Fibroblast of pulmonary artery (primary cell): Measurements from ENCODE around the gene PEX12.

Source experiments
- DNase-seq: peaks from one replicate; pipeline ENCODE4 v3.0.0-alpha.2; 2010; ENCODE audit warnings: low read depth
- H3K4me3 ChIP-seq: replicated peaks from 2 replicates; pipeline ENCODE4 v1.5.1; 2011; ENCODE audit warnings: low read depth, mild to moderate bottlenecking, control low read depth, low read length, moderate library complexity
- TF ChIP-seq, protein P1 (sequence below): IDR thresholded peaks from 2 replicates; pipeline ENCODE4 v1.5.1; 2011; ENCODE audit warnings: mild to moderate bottlenecking, control low read depth, low read length, inconsistent platforms; ENCODE audit errors: missing control alignments

PEX12 gene

DNA sequence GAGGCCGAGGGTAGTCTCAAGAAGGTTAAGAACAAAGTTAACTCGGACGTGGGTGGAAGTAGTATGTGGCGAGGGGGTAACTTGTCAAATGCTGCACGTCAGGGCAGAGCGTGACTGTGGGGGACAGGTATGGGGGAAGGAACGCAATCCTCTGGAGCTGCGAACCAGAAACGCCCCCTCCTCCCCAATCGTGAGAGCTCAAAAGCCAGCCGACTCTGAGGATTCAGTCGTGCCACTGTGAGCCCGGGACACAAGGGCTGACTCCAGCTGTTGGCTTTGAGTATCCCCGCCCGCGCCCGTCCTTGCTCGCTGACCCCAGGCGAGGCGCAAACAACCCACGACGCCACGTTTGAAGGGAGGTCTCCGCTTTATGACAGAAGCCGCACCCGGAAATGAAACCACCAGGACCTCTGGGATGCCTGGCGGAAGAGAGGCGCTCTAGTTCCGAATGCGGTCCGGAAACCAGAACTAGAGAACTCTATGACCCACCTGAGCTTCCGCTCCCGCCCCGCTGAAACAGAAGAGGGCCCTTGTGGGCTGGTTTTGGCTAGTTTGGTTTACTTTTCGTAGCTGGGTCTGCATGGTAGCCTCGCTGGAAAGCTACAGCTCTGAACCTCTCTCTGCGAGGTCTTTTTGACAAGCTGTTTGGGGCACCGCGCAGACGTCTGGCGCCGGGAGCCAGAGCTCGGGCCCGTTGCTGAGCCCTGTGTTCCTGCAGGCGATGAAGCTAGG is at the start of gene PEX12:
Gene PEX12, minus strand, starts transcription at position 375 of the 732 bp plus-strand sequence. CDS start 550 bp downstream, outside the sequence.
- peak; percentile 85 for DNase-seq
- TF ChIP-seq, protein P1, sequence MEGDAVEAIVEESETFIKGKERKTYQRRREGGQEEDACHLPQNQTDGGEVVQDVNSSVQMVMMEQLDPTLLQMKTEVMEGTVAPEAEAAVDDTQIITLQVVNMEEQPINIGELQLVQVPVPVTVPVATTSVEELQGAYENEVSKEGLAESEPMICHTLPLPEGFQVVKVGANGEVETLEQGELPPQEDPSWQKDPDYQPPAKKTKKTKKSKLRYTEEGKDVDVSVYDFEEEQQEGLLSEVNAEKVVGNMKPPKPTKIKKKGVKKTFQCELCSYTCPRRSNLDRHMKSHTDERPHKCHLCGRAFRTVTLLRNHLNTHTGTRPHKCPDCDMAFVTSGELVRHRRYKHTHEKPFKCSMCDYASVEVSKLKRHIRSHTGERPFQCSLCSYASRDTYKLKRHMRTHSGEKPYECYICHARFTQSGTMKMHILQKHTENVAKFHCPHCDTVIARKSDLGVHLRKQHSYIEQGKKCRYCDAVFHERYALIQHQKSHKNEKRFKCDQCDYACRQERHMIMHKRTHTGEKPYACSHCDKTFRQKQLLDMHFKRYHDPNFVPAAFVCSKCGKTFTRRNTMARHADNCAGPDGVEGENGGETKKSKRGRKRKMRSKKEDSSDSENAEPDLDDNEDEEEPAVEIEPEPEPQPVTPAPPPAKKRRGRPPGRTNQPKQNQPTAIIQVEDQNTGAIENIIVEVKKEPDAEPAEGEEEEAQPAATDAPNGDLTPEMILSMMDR: no peak
- H3K4me3 ChIP-seq: peak within 1 kb of the TSS; percentile 86

DNA sequence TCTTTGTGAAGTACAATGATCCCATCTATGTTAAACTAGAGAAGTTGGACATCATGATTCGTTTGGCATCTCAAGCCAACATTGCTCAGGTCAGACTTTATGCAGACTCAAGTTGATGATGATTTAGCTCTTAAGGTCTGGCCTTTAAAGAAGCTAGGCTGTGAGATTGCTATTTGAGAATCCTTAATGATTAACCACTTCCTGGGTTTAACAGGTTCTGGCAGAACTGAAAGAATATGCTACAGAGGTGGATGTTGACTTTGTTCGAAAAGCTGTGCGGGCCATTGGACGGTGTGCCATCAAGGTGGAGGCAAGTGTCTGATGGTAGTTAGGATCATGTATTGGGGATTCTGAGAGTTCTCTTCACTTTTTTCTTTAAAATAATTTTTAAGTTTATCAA is 49.0 kb upstream of the PEX12 start:
- no peak overlapping the region for H3K4me3 ChIP-seq
- no peak for DNase-seq
- TF ChIP-seq, protein P1: no peak

DNA sequence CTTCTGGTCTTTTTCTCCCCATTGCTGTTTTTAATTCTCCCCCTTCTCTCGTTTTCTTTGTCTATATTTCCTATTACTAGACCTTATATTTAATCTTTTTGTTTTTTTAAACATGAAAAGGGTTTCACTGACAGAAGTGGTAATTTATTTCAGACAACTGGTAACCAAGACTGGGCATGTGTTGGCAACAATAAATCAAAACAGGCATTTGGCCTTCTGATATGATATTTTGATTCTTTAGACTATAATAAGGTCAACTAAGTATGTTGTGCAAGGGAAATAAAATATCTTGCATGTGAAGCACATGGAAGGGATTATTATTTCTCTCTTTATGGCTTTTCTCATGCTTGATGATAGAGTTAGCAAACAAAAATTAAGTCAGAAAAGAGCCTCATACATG is 43.4 kb upstream of the PEX12 start:
- DNase-seq: no peak
- TF ChIP-seq, protein P1: no peak
- no peak overlapping the region for H3K4me3 ChIP-seq

DNA sequence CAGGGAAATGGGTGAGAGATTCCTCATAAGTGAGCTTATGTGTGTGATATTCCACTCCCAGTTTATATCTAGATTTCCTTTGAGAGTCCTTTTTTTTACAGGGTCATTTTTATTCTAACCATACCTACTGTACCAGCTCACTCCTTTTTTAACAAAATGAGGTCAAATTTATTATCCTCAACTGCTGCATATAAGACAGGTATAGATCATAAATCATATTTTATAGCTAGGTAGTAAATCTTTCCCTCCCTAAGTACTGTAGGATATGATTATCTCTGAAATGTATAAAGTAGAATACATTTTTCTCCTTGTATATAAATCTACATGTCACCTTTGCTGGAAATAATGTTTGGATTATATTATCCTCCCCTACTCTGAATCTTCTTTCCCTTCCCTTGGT is 40.3 kb upstream of the PEX12 start:
- H3K4me3 ChIP-seq: no peak overlapping the region
- DNase-seq: no peak
- TF ChIP-seq, protein P1: no peak

DNA sequence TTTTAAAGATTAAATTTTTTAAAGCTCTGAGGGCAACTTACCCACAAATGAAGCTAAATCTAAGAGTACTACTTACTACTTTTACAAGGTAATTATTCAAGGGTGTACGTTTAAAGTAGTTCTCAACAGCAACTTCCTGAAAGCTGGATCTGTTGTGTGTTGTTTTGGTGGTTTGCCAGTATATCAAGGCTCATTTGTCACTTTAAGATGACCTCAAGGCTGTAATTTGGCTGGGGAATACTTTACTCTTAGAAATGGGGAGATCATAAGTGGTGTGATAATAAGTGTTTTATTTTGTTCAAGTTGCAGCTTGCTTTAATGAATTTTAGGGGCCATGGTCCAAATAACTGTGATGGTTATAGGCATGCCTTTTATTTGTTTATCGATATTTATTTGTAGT is 39.1 kb upstream of the PEX12 start:
- H3K4me3 ChIP-seq: no peak overlapping the region
- DNase-seq: no peak
- TF ChIP-seq, protein P1: no peak

DNA sequence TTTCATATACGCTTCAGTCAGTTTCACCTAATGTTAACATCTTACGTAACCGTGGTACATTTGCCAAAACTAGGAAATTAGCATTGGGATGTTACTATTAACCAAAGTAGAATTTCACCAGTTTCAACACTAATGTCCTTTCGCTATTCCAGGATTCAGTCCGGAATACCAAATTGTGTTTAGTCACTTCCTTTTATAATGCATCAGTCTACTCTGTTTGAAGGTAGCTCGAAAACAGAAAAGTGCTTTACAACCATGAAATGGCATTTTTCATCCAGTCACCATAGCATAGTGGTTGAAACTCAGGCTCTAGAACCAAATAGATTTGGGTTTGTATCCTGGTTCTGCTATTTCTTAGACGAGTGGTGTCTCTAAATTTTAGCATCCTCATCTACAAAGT is 38.2 kb upstream of the PEX12 start:
- no peak for DNase-seq
- no peak overlapping the region for H3K4me3 ChIP-seq
- TF ChIP-seq, protein P1: no peak

DNA sequence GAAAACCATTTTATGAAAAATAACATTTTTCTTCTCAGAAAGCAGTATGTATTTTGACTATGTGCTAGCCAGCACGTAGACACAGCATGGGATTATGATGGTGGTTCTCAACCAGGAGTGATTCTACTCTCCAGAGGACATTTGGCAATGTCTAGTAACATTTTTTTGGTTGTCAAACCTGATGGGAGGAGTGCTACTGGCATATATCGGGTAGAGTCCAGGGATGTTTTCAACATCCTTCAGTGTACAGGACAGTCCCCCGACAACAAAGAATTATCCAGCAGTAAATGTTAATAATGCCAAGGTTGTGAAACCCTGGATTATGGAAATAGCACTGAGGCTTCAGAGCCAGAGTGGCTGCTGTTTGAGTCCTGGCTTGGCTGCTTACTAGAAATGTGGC is 36.4 kb upstream of the PEX12 start:
- TF ChIP-seq, protein P1: no peak
- DNase-seq: no peak
- no peak overlapping the region for H3K4me3 ChIP-seq
